Gastroesophageal sphincter (tissue), 3 donors: ENCODE data around the gene WDR59.

Experiments
- POLR2A ChIP-seq, 2 donors: fragments of 450-650 bp; IDR thresholded peaks; one replicate each; pipeline ENCODE4 v1.6.1; 2017; ENCODE audit warnings: antibody characterized with exemption in 2 of 2, mild to moderate bottlenecking in 2 of 2, moderate library complexity in 1 of 2
- POLR2AphosphoS5 ChIP-seq: sonication (generic); formaldehyde crosslinking; IDR thresholded peaks from one replicate; pipeline ENCODE4 v1.6.1; 2017; ENCODE audit warnings: antibody characterized with exemption
- TF ChIP-seq, protein P1 (sequence below), 4 experiments: fragments of 200-600 bp in 2 of 4; fragments of 450-650 bp in 2 of 4; sonication (generic) in 1 of 4; IDR thresholded peaks; one replicate each; pipeline ENCODE4 v1.5.1; 2017 to 2019; ENCODE audit warnings: antibody characterized with exemption in 4 of 4, mild to moderate bottlenecking in 2 of 4, moderate library complexity in 2 of 4

DNA sequence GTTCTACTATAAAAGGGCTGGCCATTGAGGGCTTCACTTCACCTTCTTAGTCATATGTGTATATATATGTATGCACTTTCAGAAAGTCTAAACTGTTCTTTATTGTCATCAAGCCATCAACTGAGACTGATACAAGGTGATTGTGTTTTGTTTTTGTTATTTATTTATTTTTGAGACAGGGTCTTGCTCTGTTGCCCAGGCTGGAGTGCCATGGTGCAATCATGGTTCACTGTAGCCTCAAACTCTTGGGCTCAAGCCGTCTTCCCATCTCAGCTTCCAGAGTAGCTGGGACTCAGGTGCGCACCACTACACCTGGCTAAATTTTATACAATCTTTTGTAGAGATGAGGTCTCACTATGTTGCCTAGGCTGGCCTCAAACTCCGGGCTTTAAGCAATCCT lies 19.5 kb upstream of the WDR59 start:
- no peak for TF ChIP-seq POLR2AphosphoS5
- no peak for TF ChIP-seq POLR2A (IDR thresholded peaks at IDR 0.05)
- TF ChIP-seq, protein P1, sequence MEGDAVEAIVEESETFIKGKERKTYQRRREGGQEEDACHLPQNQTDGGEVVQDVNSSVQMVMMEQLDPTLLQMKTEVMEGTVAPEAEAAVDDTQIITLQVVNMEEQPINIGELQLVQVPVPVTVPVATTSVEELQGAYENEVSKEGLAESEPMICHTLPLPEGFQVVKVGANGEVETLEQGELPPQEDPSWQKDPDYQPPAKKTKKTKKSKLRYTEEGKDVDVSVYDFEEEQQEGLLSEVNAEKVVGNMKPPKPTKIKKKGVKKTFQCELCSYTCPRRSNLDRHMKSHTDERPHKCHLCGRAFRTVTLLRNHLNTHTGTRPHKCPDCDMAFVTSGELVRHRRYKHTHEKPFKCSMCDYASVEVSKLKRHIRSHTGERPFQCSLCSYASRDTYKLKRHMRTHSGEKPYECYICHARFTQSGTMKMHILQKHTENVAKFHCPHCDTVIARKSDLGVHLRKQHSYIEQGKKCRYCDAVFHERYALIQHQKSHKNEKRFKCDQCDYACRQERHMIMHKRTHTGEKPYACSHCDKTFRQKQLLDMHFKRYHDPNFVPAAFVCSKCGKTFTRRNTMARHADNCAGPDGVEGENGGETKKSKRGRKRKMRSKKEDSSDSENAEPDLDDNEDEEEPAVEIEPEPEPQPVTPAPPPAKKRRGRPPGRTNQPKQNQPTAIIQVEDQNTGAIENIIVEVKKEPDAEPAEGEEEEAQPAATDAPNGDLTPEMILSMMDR (IDR thresholded peaks at IDR 0.05) = no peak
